Colonic mucosa (tissue), 4 donors: Measurements from ENCODE around the gene DRAXIN. TPM values are rescaled to one million over a fixed set of nuclear protein-coding genes. Genes with fewer than 3 reads are reported as not detected.

ENCODE experiments used
- DNase-seq: peaks from one replicate; pipeline ENCODE4 v3.0.0-alpha.2; 2020
- H3K27ac ChIP-seq: fragments of 200-600 bp; one replicate; pipeline ENCODE4 v1.8.0; 2021
- H3K27me3 ChIP-seq: fragments of 200-600 bp; one replicate; pipeline ENCODE4 v1.8.0; 2021
- H3K36me3 ChIP-seq: fragments of 200-600 bp; one replicate; pipeline ENCODE4 v1.8.0; 2021
- H3K4me1 ChIP-seq: fragments of 200-600 bp; one replicate; pipeline ENCODE4 v1.8.0; 2021; ENCODE audit warnings: mild to moderate bottlenecking
- H3K4me3 ChIP-seq: fragments of 200-600 bp; one replicate; pipeline ENCODE4 v1.8.0; 2021
- H3K9ac ChIP-seq, 2 donors: one replicate each; pipeline ENCODE4 v1.7.0; 2013; ENCODE audit warnings: control low read depth in 2 of 2, low read depth in 2 of 2, low read length in 2 of 2
- H3K9me3 ChIP-seq: fragments of 200-600 bp; one replicate; pipeline ENCODE4 v1.8.0; 2021
- CTCF ChIP-seq: fragments of 200-600 bp; IDR thresholded peaks from one replicate; pipeline ENCODE4 v1.8.0; 2022; ENCODE audit warnings: antibody characterized with exemption, mild to moderate bottlenecking
- intact Hi-C: fragments of 100-400 bp; cut with DNase I; formaldehyde crosslinking; loops from one replicate; pipeline ENCODE4 v1.14.1; 2022
- total RNA-seq, 2 donors: library from RNA; stranded (reverse); fragmentation: NEBNext Ultra II Directional in 1 of 2; extraction: Animal tissue kit (Norgen Biotek cat#: 25700) in 1 of 2; gene quantifications; one replicate each; pipeline ENCODE4 v1.2.1, GENCODE V29; 2021
- donor health status: healthy.
- donor health status: DM: no; HTN: no; CAD: no.
- donor health status: DM: no; HTN: no; CAD: no.

The DRAXIN gene
- total RNA-seq, 2 donors from 2014 or later: 0.05 TPM

DNA sequence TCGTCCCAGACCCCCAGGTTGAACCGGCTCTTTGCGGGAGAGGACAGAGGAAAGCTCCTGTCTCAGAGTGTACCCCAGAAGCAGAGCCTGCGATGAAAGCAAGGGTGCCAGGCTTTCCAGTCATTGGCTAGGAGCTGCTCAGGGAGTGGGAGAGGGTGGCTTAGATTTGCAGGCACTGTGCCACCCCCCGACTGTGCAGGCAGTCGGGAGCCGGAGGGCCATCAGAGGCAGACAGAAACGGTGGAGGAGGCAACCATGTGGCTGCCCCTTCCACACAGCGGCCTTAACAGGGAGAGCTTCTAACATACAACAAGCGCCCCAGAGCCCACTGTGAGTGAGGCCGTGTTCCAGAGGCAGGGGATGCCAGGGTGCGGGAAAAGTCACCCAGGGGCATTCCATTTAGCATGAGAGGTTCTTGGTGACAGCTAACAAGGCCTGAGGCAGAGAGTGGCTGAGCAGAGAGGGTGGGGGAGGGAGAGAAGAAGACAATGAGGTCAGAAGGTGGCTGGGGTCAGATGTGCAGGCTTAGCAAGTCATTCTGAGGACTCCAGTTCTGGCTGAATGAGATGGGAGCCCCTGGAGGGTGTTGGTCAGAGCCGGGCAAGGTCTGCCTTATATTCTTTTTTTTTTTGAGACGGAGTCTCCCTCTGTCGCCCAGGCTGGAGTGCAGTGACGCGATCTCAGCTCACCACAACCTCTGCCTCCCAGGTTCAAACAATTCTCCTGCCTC is 61.0 kb downstream of the DRAXIN start:
- H3K27ac ChIP-seq: no peak overlapping the region
- H3K36me3 ChIP-seq: no peaks in the 10 kb centered on the region
- TF ChIP-seq CTCF: no peak
- H3K27me3 ChIP-seq: no peaks in the 10 kb centered on the region
- no peak overlapping the region for H3K4me3 ChIP-seq
- H3K4me1 ChIP-seq: no peaks in the 10 kb centered on the region
- intact Hi-C loops: no loop called here
- no peak overlapping the region for H3K9ac ChIP-seq
- no peaks in the 10 kb centered on the region for H3K9me3 ChIP-seq
- DNase-seq: no peak

DNA sequence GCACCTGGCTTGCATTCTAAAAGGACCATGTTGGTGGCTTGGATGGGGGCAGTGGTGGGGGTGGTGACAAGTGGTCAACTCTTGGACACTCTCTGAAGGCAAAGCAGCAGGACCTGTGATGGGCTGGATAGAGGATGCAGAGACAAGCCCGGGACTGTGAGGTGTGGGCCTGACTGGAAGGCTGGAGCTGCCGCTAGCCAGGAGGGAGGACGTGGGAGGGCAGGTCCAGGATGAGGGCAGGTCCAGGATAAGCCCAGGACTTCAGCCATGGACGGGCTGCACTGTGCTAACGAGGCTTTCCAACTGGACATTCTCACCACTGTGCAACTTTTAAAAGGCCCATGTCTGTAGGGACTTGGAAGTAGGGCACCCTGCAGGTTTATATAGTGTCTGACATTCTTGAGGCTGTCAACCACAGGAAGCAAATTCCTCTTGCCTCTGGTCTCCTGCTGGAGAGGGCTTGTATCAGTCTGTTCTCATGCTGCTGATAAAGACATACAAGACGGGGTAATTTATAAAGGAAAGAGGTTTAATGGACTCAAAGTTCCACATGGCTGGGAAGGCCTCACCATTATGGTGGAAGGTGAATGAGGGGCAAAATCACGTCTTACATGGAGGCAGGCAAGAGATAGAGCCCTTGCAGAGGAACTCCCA is 62.2 kb downstream of the DRAXIN start:
- intact Hi-C loops: no loop called here
- no peak overlapping the region for H3K4me3 ChIP-seq
- no peak for TF ChIP-seq CTCF
- H3K4me1 ChIP-seq: no peaks in the 10 kb centered on the region
- H3K9me3 ChIP-seq: no peaks in the 10 kb centered on the region
- H3K9ac ChIP-seq: no peak overlapping the region
- H3K27ac ChIP-seq: no peak overlapping the region
- DNase-seq: no peak
- H3K36me3 ChIP-seq: no peaks in the 10 kb centered on the region
- H3K27me3 ChIP-seq: no peaks in the 10 kb centered on the region

- H3K9me3 ChIP-seq: no peaks in the 10 kb centered on the region
- no peak overlapping the region for H3K27ac ChIP-seq
- H3K9ac ChIP-seq: no peak overlapping the region
- no peak overlapping the region for H3K4me3 ChIP-seq
- intact Hi-C loops: no loop called here
- no peak for TF ChIP-seq CTCF
- H3K36me3 ChIP-seq: no peaks in the 10 kb centered on the region
- no peaks in the 10 kb centered on the region for H3K27me3 ChIP-seq
- H3K4me1 ChIP-seq: no peaks in the 10 kb centered on the region
- no peak for DNase-seq
These were observed 65.5 kb downstream of the DRAXIN start for GRCh38 chr1:11757047-11757446.

- Histone ChIP-seq H3K4me1 (no peaks in the 10 kb centered on the region), H3K9me3 (no peaks in the 10 kb centered on the region), H3K4me3 (no peak overlapping the region), H3K9ac (no peak overlapping the region), H3K36me3 (no peaks in the 10 kb centered on the region), H3K27ac (no peak overlapping the region), H3K27me3 (no peaks in the 10 kb centered on the region)
- no peak for DNase-seq
- intact Hi-C loops: no loop called here
- no peak for TF ChIP-seq CTCF
These were observed 68.3 kb downstream of the DRAXIN start for GRCh38 chr1:11759791-11760190.

DNA sequence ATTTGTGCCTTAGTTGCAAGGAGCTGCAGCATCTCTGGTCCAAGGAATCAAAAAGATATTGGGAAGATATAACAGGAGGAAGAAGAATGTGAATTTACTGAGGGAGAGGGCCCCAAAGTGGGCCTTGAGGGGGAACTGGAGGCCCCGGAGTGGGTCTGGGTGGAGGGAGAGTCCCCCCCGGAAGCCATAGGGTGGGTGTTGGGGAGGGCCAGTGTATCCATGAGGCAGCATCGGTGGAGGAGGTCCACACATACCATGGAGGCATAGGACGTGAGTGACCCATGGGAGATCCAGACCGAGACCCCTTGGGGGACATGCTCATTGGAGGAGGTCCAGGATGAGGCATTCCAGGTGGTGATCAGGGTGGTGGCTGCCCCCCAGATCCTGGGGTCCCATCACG is 69.8 kb downstream of the DRAXIN start:
- Histone ChIP-seq H3K9ac (no peak overlapping the region), H3K27me3 (no peaks in the 10 kb centered on the region), H3K36me3 (no peaks in the 10 kb centered on the region), H3K27ac (no peak overlapping the region), H3K4me3 (no peak overlapping the region), H3K9me3 (no peaks in the 10 kb centered on the region), H3K4me1 (no peaks in the 10 kb centered on the region)
- no peak for TF ChIP-seq CTCF
- intact Hi-C loops: no loop called here
- DNase-seq: no peak
